Upper lobe of right lung (tissue), 1 donor: ENCODE measurements around the gene FMNL1. TPM values are rescaled to one million over a fixed set of nuclear protein-coding genes. Genes with fewer than 3 reads are reported as not detected.

Experiments
- ATAC-seq: fragments of 200-7000 bp; cut with Tn5 transposase; one replicate; pipeline ENCODE4 v1.9.1; 2020; ENCODE audit warnings: mild to moderate bottlenecking, moderate library complexity
- DNase-seq: peaks from one replicate; pipeline ENCODE4 v3.0.0-alpha.2; 2020
- H3K27ac ChIP-seq: fragments of 200-600 bp; one replicate; pipeline ENCODE4 v1.8.0; 2022
- H3K27me3 ChIP-seq: fragments of 200-600 bp; one replicate; pipeline ENCODE4 v1.8.0; 2022; ENCODE audit warnings: mild to moderate bottlenecking
- H3K36me3 ChIP-seq: fragments of 200-600 bp; one replicate; pipeline ENCODE4 v1.8.0; 2022
- H3K4me1 ChIP-seq: fragments of 200-600 bp; one replicate; pipeline ENCODE4 v1.8.0; 2022
- H3K4me3 ChIP-seq: fragments of 200-600 bp; one replicate; pipeline ENCODE4 v1.8.0; 2022; ENCODE audit warnings: mild to moderate bottlenecking
- H3K9me3 ChIP-seq: fragments of 200-600 bp; one replicate; pipeline ENCODE4 v1.8.0; 2022
- intact Hi-C: fragments of 100-400 bp; cut with DNase I; formaldehyde crosslinking; loops from one replicate; pipeline ENCODE4 v1.11.0; 2022
- total RNA-seq: library from RNA; stranded (reverse); fragmentation: NEBNext Ultra II Directional; extraction: Animal tissue kit (Norgen Biotek cat#: 25700); gene quantifications from one replicate; pipeline ENCODE4 v1.2.1, GENCODE V29; 2021
- TF ChIP-seq, protein P1 (sequence below): fragments of 200-600 bp; IDR thresholded peaks from one replicate; pipeline ENCODE4 v1.8.0; 2022; ENCODE audit warnings: antibody characterized with exemption
- donor health status: DM: no; HTN: yes; CAD: no; lungs with severe emphysema.

FMNL1 gene
- total RNA-seq, 1 donor from 2014 or later, result 62.3 TPM

- peak; percentile 4 for ATAC-seq
- Histone ChIP-seq H3K36me3 (no peaks in the 10 kb centered on the region), H3K27me3 (no peaks in the 10 kb centered on the region), H3K4me3 (peak overlapping the region; percentile 64), H3K27ac (peak overlapping the region; percentile 81), H3K4me1 (peaks cover 42% of the 10 kb centered on the region), H3K9me3 (no peaks in the 10 kb centered on the region)
- intact Hi-C loops, result no loop called here
- no peak for DNase-seq
- TF ChIP-seq, protein P1, sequence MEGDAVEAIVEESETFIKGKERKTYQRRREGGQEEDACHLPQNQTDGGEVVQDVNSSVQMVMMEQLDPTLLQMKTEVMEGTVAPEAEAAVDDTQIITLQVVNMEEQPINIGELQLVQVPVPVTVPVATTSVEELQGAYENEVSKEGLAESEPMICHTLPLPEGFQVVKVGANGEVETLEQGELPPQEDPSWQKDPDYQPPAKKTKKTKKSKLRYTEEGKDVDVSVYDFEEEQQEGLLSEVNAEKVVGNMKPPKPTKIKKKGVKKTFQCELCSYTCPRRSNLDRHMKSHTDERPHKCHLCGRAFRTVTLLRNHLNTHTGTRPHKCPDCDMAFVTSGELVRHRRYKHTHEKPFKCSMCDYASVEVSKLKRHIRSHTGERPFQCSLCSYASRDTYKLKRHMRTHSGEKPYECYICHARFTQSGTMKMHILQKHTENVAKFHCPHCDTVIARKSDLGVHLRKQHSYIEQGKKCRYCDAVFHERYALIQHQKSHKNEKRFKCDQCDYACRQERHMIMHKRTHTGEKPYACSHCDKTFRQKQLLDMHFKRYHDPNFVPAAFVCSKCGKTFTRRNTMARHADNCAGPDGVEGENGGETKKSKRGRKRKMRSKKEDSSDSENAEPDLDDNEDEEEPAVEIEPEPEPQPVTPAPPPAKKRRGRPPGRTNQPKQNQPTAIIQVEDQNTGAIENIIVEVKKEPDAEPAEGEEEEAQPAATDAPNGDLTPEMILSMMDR, result no peak
These were observed 5.6 kb downstream of the FMNL1 start for GRCh38 chr17:45227101-45227925.

DNA sequence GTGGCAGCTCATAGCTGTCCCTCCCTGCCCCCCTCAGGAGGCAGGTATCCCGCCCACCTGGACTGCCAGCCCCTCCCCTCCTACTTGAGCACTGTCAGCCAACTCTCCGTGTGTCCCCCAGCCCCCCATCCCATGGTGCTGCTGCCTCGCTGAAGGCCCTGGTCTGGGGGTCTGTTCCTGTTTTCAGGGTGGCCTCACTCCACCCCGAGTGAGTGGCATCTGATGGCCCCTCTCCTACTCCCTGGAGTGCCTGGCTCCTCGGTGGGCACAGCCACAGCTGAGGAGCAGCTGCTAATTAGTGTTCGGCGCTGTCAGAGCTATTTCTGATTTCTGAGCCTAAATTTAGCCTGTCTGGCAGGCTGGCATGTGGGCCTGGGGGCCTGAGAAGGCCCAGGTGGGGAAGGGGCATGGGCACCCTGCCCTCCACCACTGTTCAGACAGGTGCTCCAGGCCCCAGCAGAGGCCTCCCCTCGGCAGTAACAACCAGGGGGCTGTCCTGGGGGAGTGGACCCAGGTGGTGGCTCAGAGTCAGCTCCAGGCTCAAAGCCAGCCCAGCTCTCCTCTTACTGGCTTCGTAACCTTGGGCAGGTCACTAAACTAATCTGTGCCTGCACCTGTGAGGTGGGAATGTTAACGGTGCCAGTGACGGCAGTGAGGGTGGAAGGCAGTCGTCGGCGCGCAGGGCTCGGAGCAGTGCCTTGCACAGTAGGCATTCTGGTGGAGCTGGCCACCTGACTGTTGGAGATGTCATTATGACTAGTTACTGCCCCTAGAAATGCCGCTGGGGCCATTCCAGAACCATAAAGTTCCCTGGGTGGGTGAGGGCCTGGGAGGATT, 6.5 kb downstream of the FMNL1 start:
- Histone ChIP-seq H3K27ac (peak overlapping the region; percentile 81), H3K9me3 (no peaks in the 10 kb centered on the region), H3K27me3 (no peaks in the 10 kb centered on the region), H3K4me1 (peaks cover 39% of the 10 kb centered on the region), H3K4me3 (peak overlapping the region; percentile 64), H3K36me3 (no peaks in the 10 kb centered on the region)
- TF ChIP-seq, protein P1, result no peak
- no peak for ATAC-seq
- no peak for DNase-seq
- intact Hi-C loops, result no loop called here

GRCh38 chr17:45228763-45229539, 7.3 kb downstream of the FMNL1 start:
- intact Hi-C loops, result no loop called here
- H3K9me3 ChIP-seq, result no peaks in the 10 kb centered on the region
- H3K27ac ChIP-seq, result peak overlapping the region; percentile 81
- H3K36me3 ChIP-seq, result peaks cover 4% of the 10 kb centered on the region
- DNase-seq, result peak; percentile 94
- no peaks in the 10 kb centered on the region for H3K27me3 ChIP-seq
- ATAC-seq, result peak; percentile 78
- peaks cover 39% of the 10 kb centered on the region for H3K4me1 ChIP-seq
- TF ChIP-seq, protein P1, result no peak
- peak overlapping the region; percentile 14 for H3K4me3 ChIP-seq

GRCh38 chr17:45229681-45230409, 8.2 kb downstream of the FMNL1 start:
- TF ChIP-seq, protein P1, result no peak
- no peaks in the 10 kb centered on the region for H3K27me3 ChIP-seq
- intact Hi-C loops, result no loop called here
- no peaks in the 10 kb centered on the region for H3K9me3 ChIP-seq
- peak overlapping the region; percentile 81 for H3K27ac ChIP-seq
- H3K36me3 ChIP-seq, result peaks cover 6% of the 10 kb centered on the region
- H3K4me1 ChIP-seq, result peaks cover 39% of the 10 kb centered on the region
- no peak for ATAC-seq
- no peak for DNase-seq
- no peak overlapping the region for H3K4me3 ChIP-seq

- TF ChIP-seq, protein P1, result no peak
- no peak for ATAC-seq
- Histone ChIP-seq H3K4me3 (no peak overlapping the region), H3K27ac (peak overlapping the region; percentile 30), H3K27me3 (no peaks in the 10 kb centered on the region), H3K4me1 (peaks cover 39% of the 10 kb centered on the region), H3K9me3 (no peaks in the 10 kb centered on the region), H3K36me3 (peaks cover 6% of the 10 kb centered on the region)
- intact Hi-C loops, result no loop called here
- no peak for DNase-seq
These were observed 8.7 kb downstream of the FMNL1 start for GRCh38 chr17:45230410-45230786.
